ENCODE data around the gene OMP. TPM values are rescaled to one million over a fixed set of nuclear protein-coding genes. Genes with fewer than 3 reads are reported as not detected.
A peak's percentile ranks its signal among the peaks of the same experiment; 100 is the strongest.

OMP gene
- total and polyA plus RNA-seq, 2 of the 13 experiments (the other 11 are each of a cell fraction or from before 2014, with no cell fraction given), result not detected

GRCh38 chr11:77095551-77096490, 6.8 kb upstream of the OMP start:
- ChIA-PET CTCF (ENCODE audit: low intra/inter-chr PET ratio, low total read pairs) (no interaction called here), POLR2A (interaction anchor here (0.8 to 2.2 kb wide), 8 partner anchors 9 to 49 kb away, joined by 3 to 16 read pairs (median 6); partner anchors contain the start of gene CAPN5)
- 6% methylated on average over 7 of the region's 21 CpGs for WGBS (ENCODE audit: low lambda C conversion rate)
- Histone ChIP-seq H3K4me3 (replicated peaks in 1 of 3; ENCODE audit: insufficient read depth in 1 of 3, low read depth in 2 of 3, low read length in 3 of 3) (peak overlapping the region; percentile 1 to 62 (median 30); a peak in 4 of 6 replicates), H3K4me1 (ENCODE audit: insufficient read depth, low read length) (peaks cover 27% of the 10 kb centered on the region), H3K9ac (ENCODE audit: insufficient read depth, low read depth, low read length) (peak overlapping the region; percentile 61), H2AFZ (ENCODE audit: low read length) (peak overlapping the region; percentile 4), H3K79me2 (ENCODE audit: insufficient read depth, low read length) (no peaks in the 10 kb centered on the region), H4K20me1 (ENCODE audit: insufficient read depth, low read length) (no peaks in the 10 kb centered on the region), H3K27ac (ENCODE audit: extremely low read length, insufficient read depth, low read length) (peak overlapping the region; percentile 74), H3K4me2 (ENCODE audit: low read depth, low read length) (peak overlapping the region; percentile 73), H3K9me3 (ENCODE audit: low read length) (no peaks in the 10 kb centered on the region), H3K36me3 (replicated peaks in 1 of 2; ENCODE audit: control insufficient read depth in 1 of 2, insufficient read depth in 2 of 2, low read length in 2 of 2) (no peaks in the 10 kb centered on the region), H3K27me3 (ENCODE audit: control insufficient read depth in 1 of 2, insufficient read depth in 2 of 2, low read length in 2 of 2) (0 out of 5 replicates have a peak, but pooled peaks cover 0 to 4% of the 10 kb centered on the region in 2 experiments)
- intact Hi-C loops (cut with micrococcal nuclease; ENCODE audit: unreplicated experiment) (loop anchor here (10.0 kb wide), 1 partner anchor 291 kb away; no protein-coding TSS in a partner anchor), in situ Hi-C loops (cut with HindIII; ENCODE audit: extremely low pct_ligation_motif_present, low pct_unique_long_range_greater_than_20kb) (no loop called here)
- DNase-seq (ENCODE audit: low spot score) (peak; percentile 76), ATAC-seq (peak; percentile 86), FAIRE-seq (peak; percentile 55)
- BruUV-seq (replicated peaks), result no TSS peak
- TF ChIP-seq ZFP1 (CRISPR knock-in tag; IDR thresholded peaks at IDR 0.05), result peak; percentile 24; the same call in 1 of the 2 replicates
- TF ChIP-seq SALL2 (CRISPR knock-in tag; IDR thresholded peaks at IDR 0.05), result 0 out of 2 replicates have a peak, but pooled peaks have one; percentile 0
- TF ChIP-seq REPIN1 (CRISPR knock-in tag; IDR thresholded peaks at IDR 0.05; ENCODE audit: borderline replicate concordance, low read depth), result peak; percentile 62
- TF ChIP-seq ADNP (CRISPR knock-in tag; IDR thresholded peaks at IDR 0.05), result peak; percentile 42; the same call in 1 of the 2 replicates
- 0 out of 2 replicates have a peak, but pooled peaks have one; percentile 51 for TF ChIP-seq ZBTB26 (CRISPR knock-in tag; IDR thresholded peaks at IDR 0.05; ENCODE audit: borderline replicate concordance)
- peak; percentile 84 for TF ChIP-seq PATZ1 (CRISPR knock-in tag; IDR thresholded peaks at IDR 0.05)
- TF ChIP-seq KDM1A (CRISPR knock-in tag; IDR thresholded peaks at IDR 0.05), result peak; percentile 73; the same call in 1 of the 2 replicates
- TF ChIP-seq ERF (CRISPR knock-in tag; IDR thresholded peaks at IDR 0.05), result peak; percentile 72; the same call in 1 of the 2 replicates
- no peak for TF ChIP-seq CSRNP2 (CRISPR knock-in tag; conservative IDR thresholded peaks at IDR 0.05; ENCODE audit: low read depth)
- TF ChIP-seq ZNF143 (CRISPR knock-in tag; IDR thresholded peaks at IDR 0.05), result 0 out of 2 replicates have a peak, but pooled peaks have one; percentile 8
- no peak for TF ChIP-seq ZNF251 (CRISPR knock-in tag; IDR thresholded peaks at IDR 0.05)
- peak; percentile 89 for TF ChIP-seq HNF4G (IDR thresholded peaks at IDR 0.05; ENCODE audit: borderline replicate concordance, low read depth, low read length)
- no peak for TF ChIP-seq HNF4G (CRISPR knock-in tag; IDR thresholded peaks at IDR 0.05; ENCODE audit: borderline replicate concordance, low read depth)
- TF ChIP-seq ZMAT3 (CRISPR knock-in tag; conservative IDR thresholded peaks at IDR 0.05), result 0 out of 2 replicates have a peak, but pooled peaks have one; percentile 34

Measured in HepG2 (cell line).